CD14-positive monocyte (primary cell): ENCODE results near the gene TP73. TPM values are rescaled to one million over a fixed set of nuclear protein-coding genes. Genes with fewer than 3 reads are reported as not detected.
A peak's percentile ranks its signal among the peaks of the same experiment; 100 is the strongest.

Source experiments
- DNase-seq, 3 donors: peaks; one replicate each; pipeline ENCODE4 v3.0.0-alpha.2; 2011 to 2022
- H2AFZ ChIP-seq: 2 replicates; pipeline ENCODE4 v1.6.0; 2012; ENCODE audit warnings: mild to moderate bottlenecking, low read depth, low read length, inconsistent platforms; ENCODE audit not compliant: insufficient read depth, poor library complexity, severe bottlenecking
- H3K27ac ChIP-seq, 2 donors: 1 replicate in 1 of 2; 2 replicates in 1 of 2; pipeline ENCODE4 v1.5.1; 2012 to 2013; ENCODE audit warnings: low read length in 2 of 2, control low read depth in 1 of 2, inconsistent platforms in 1 of 2, low read depth in 1 of 2, mild to moderate bottlenecking in 1 of 2
- H3K27me3 ChIP-seq, 2 donors: one replicate each; pipeline versions ENCODE4 v1.6.0 to v1.6.1; 2011 to 2013; ENCODE audit warnings: low read length in 2 of 2; ENCODE audit not compliant: control insufficient read depth in 2 of 2, insufficient read depth in 2 of 2
- H3K36me3 ChIP-seq, 2 donors: replicated peaks in 1 of 2; 1 replicate in 1 of 2; 2 replicates in 1 of 2; pipeline versions ENCODE4 v1.5.1 to v1.6.1; 2012 to 2013; ENCODE audit warnings: low read length in 2 of 2, control low read depth in 1 of 2, inconsistent platforms in 1 of 2, mild to moderate bottlenecking in 1 of 2; ENCODE audit not compliant: insufficient read depth in 2 of 2, control insufficient read depth in 1 of 2
- H3K4me1 ChIP-seq, 2 donors: 1 replicate in 1 of 2; 2 replicates in 1 of 2; pipeline versions ENCODE4 v1.5.1 to v1.6.1; 2012 to 2013; ENCODE audit warnings: low read length in 2 of 2, control low read depth in 1 of 2, inconsistent platforms in 1 of 2, mild to moderate bottlenecking in 1 of 2, moderate library complexity in 1 of 2; ENCODE audit not compliant: insufficient read depth in 2 of 2, control insufficient read depth in 1 of 2
- H3K4me2 ChIP-seq: replicated peaks from 2 replicates; pipeline ENCODE3; 2012; ENCODE audit warnings: low read length, moderate library complexity, mild to moderate bottlenecking; ENCODE audit not compliant: poor library complexity, severe bottlenecking; ENCODE audit errors: extremely low read depth
- H3K4me3 ChIP-seq, 3 experiments: fragments of 200-600 bp in 1 of 3; sonication (generic) in 1 of 3; replicated peaks in 1 of 3; 1 replicate in 2 of 3; 2 replicates in 1 of 3; pipeline ENCODE4 v1.5.1; 2011 to 2013; ENCODE audit warnings: low read length in 3 of 3, mild to moderate bottlenecking in 3 of 3, control low read depth in 2 of 3, low read depth in 2 of 3, inconsistent platforms in 1 of 3, moderate library complexity in 1 of 3
- H3K79me2 ChIP-seq: 2 replicates; pipeline ENCODE4 v1.6.0; 2012; ENCODE audit warnings: mild to moderate bottlenecking, control low read depth, inconsistent platforms, low read length, moderate library complexity; ENCODE audit not compliant: insufficient read depth
- H3K9ac ChIP-seq: 2 replicates; pipeline ENCODE4 v1.6.0; 2017; ENCODE audit warnings: low read length, mild to moderate bottlenecking; ENCODE audit not compliant: insufficient read depth, poor library complexity, severe bottlenecking
- H3K9me3 ChIP-seq, 2 donors: replicated peaks in 1 of 2; 1 replicate in 1 of 2; 2 replicates in 1 of 2; pipeline versions ENCODE4 v1.5.1 to v1.6.1; 2012 to 2013; ENCODE audit warnings: low read length in 2 of 2, control low read depth in 1 of 2; ENCODE audit not compliant: control insufficient read depth in 1 of 2, insufficient read depth in 1 of 2
- H4K20me1 ChIP-seq: 2 replicates; pipeline ENCODE4 v1.6.0; 2012; ENCODE audit warnings: mild to moderate bottlenecking, low read length, control low read depth, moderate library complexity; ENCODE audit not compliant: insufficient read depth
- H3K27ac Mint-ChIP-seq, 7 donors: one replicate each; pipeline ENCODE4 v1.8.0; 2020; ENCODE audit warnings: mild to moderate bottlenecking in 7 of 7, mixed read lengths in 7 of 7, moderate library complexity in 6 of 7, inconsistent platforms in 2 of 7
- H3K27me3 Mint-ChIP-seq, 3 donors: one replicate each; pipeline ENCODE4 v1.8.0; 2021 to 2022; ENCODE audit warnings: low read depth in 3 of 3, mild to moderate bottlenecking in 3 of 3, mixed read lengths in 3 of 3, moderate library complexity in 3 of 3, inconsistent platforms in 1 of 3
- H3K36me3 Mint-ChIP-seq, 2 donors: one replicate each; pipeline ENCODE4 v1.8.0; 2020; ENCODE audit warnings: mixed read lengths in 2 of 2, inconsistent platforms in 1 of 2, mild to moderate bottlenecking in 1 of 2
- H3K4me1 Mint-ChIP-seq: one replicate; pipeline ENCODE4 v1.8.0; 2020; ENCODE audit warnings: mild to moderate bottlenecking, mixed read lengths
- H3K4me3 Mint-ChIP-seq, 2 donors: one replicate each; pipeline ENCODE4 v1.8.0; 2020; ENCODE audit warnings: mild to moderate bottlenecking in 2 of 2, mixed read lengths in 2 of 2, moderate library complexity in 1 of 2
- H3K9me3 Mint-ChIP-seq, 7 donors: one replicate each; pipeline ENCODE4 v1.8.0; 2020 to 2022; ENCODE audit warnings: mixed read lengths in 7 of 7, mild to moderate bottlenecking in 6 of 7, moderate library complexity in 6 of 7, inconsistent platforms in 2 of 7
- CTCF ChIP-seq: fragments of 200-600 bp; IDR thresholded peaks from one replicate; pipeline ENCODE4 v1.8.0; 2022; ENCODE audit warnings: antibody characterized with exemption, mild to moderate bottlenecking
- WGBS: methylation state at CpG from one replicate; pipeline ENCODE4 v1.1.5; 2013; ENCODE audit warnings: missing lambda C conversion rate; ENCODE audit not compliant: insufficient coverage; 5-methylcytosine and 5-hydroxymethylcytosine counted together
- intact Hi-C, 2 donors: fragments of 100-400 bp; cut with micrococcal nuclease; formaldehyde crosslinking; loops; one replicate each; pipeline versions ENCODE4 v1.15.0 to v1.15.1; 2023
- polyA plus RNA-seq, 3 donors: library from polyadenylated mRNA; depleted of rRNA in 1 of 3; unstranded in 2 of 3; stranded (reverse) in 1 of 3; fragments of 300-500 nt in 2 of 3; fragments of >200 nt in 1 of 3; fragmentation: Illumina TruSeq in 2 of 3; gene quantifications; 1 replicate in 2 of 3; 2 replicates in 1 of 3; pipeline ENCODE4 v1.2.3, GENCODE V29; 2012 to 2021

TP73 gene
- polyA plus RNA-seq, 3 donors, result 0.21 to 0.42 TPM; not detected in 1

- H3K4me3 ChIP-seq, result no peak overlapping the region
- no peak overlapping the region for H3K9ac ChIP-seq
- no peaks in the 10 kb centered on the region for H3K79me2 ChIP-seq
- peaks cover 16 to 50% (median 22%) of the 10 kb centered on the region in 3 donors for H3K27me3 Mint-ChIP-seq
- no peak for TF ChIP-seq CTCF
- peaks cover 4% of the 10 kb centered on the region for H3K4me1 Mint-ChIP-seq
- peaks cover 0 to 24% of the 10 kb centered on the region in 2 donors for H3K27me3 ChIP-seq
- no peaks in the 10 kb centered on the region for H3K36me3 Mint-ChIP-seq
- no peaks in the 10 kb centered on the region for H3K9me3 ChIP-seq
- peak overlapping the region in 1 of 7 donors; percentile 57 for H3K27ac Mint-ChIP-seq
- H4K20me1 ChIP-seq, result no peaks in the 10 kb centered on the region
- H3K4me2 ChIP-seq, result no peak overlapping the region
- H3K36me3 ChIP-seq, result no peaks in the 10 kb centered on the region
- WGBS, result 86% methylated on average over 16 of the region's 19 CpGs
- no peaks in the 10 kb centered on the region for H3K4me1 ChIP-seq
- H3K9me3 Mint-ChIP-seq, result peaks cover 0 to 1% (median 0%) of the 10 kb centered on the region in 7 donors
- H3K4me3 Mint-ChIP-seq, result no peak overlapping the region
- intact Hi-C loops, result no loop called here
- no peak overlapping the region for H2AFZ ChIP-seq
- DNase-seq, result no peak
- H3K27ac ChIP-seq, result no peak overlapping the region
These were observed 53.1 kb downstream of the TP73 start for GRCh38 chr1:3705341-3705950.

- no peaks in the 10 kb centered on the region for H3K4me1 ChIP-seq
- TF ChIP-seq CTCF, result no peak
- no peaks in the 10 kb centered on the region for H3K79me2 ChIP-seq
- no peaks in the 10 kb centered on the region for H3K36me3 ChIP-seq
- WGBS, result 91% methylated on average over 11 of the region's 26 CpGs
- no peak overlapping the region for H3K27ac ChIP-seq
- no peak overlapping the region for H3K9ac ChIP-seq
- no peaks in the 10 kb centered on the region for H3K9me3 Mint-ChIP-seq
- no peak overlapping the region for H3K27ac Mint-ChIP-seq
- intact Hi-C loops, result no loop called here
- H3K4me2 ChIP-seq, result no peak overlapping the region
- H3K4me1 Mint-ChIP-seq, result peaks cover 4% of the 10 kb centered on the region
- H3K4me3 ChIP-seq, result no peak overlapping the region
- no peak overlapping the region for H2AFZ ChIP-seq
- H3K36me3 Mint-ChIP-seq, result no peaks in the 10 kb centered on the region
- DNase-seq, result no peak
- H3K27me3 ChIP-seq, result peaks cover 0 to 24% of the 10 kb centered on the region in 2 donors
- no peak overlapping the region for H3K4me3 Mint-ChIP-seq
- peaks cover 18 to 53% (median 19%) of the 10 kb centered on the region in 3 donors for H3K27me3 Mint-ChIP-seq
- no peaks in the 10 kb centered on the region for H3K9me3 ChIP-seq
- no peaks in the 10 kb centered on the region for H4K20me1 ChIP-seq
These were observed 54.5 kb downstream of the TP73 start for GRCh38 chr1:3706651-3707297.
